WI38 (cell line): ENCODE measurements around the gene NOS1AP.

Experiments used
- H3K4me3 ChIP-seq: 2 replicates; pipeline ENCODE4 v1.5.1; 2011; ENCODE audit warnings: low read depth, mild to moderate bottlenecking, control low read depth, low read length
- CTCF ChIP-seq: IDR thresholded peaks from 2 replicates; pipeline ENCODE4 v1.5.1; 2012; ENCODE audit warnings: low read depth, mild to moderate bottlenecking, control low read depth, low read length

The NOS1AP gene

GRCh38 chr1:162404550-162405160, 335.2 kb downstream of the NOS1AP start:
- no peak overlapping the region for H3K4me3 ChIP-seq
- no peak for TF ChIP-seq CTCF

- no peak for TF ChIP-seq CTCF
- no peak overlapping the region for H3K4me3 ChIP-seq
Measured at GRCh38 chr1:162405800-162406199, 336.3 kb downstream of the NOS1AP start.

GRCh38 chr1:162406811-162407210, 337.3 kb downstream of the NOS1AP start:
- H3K4me3 ChIP-seq = no peak overlapping the region
- no peak for TF ChIP-seq CTCF

- H3K4me3 ChIP-seq = no peak overlapping the region
Measured at GRCh38 chr1:162407539-162407938, 338.0 kb downstream of the NOS1AP start.

GRCh38 chr1:162412002-162412401, 342.5 kb downstream of the NOS1AP start, which contains the start of gene SH2D1B:
Gene SH2D1B (minus strand): TSS chr1:162412136. CDS start chr1:162412016, 120 bp downstream.
- no peak for TF ChIP-seq CTCF
- H3K4me3 ChIP-seq = no peak within 1 kb of the TSS

More at GRCh38 chr1:162407539-162407938, 338.0 kb downstream of the NOS1AP start:
- TF ChIP-seq CTCF = no peak

GRCh38 chr1:162416215-162416614, 346.7 kb downstream of the NOS1AP start:
- no peak for TF ChIP-seq CTCF
- H3K4me3 ChIP-seq = no peak overlapping the region

GRCh38 chr1:162416909-162417308, 347.4 kb downstream of the NOS1AP start:
- H3K4me3 ChIP-seq = no peak overlapping the region
- no peak for TF ChIP-seq CTCF
